Measurements from ENCODE around the gene ANP32D.
A peak's percentile ranks its signal among the peaks of the same experiment; 100 is the strongest.
"Not testable (repeated sequence)": the region's sequence is repeated elsewhere in the genome, so short reads cannot be mapped to it uniquely, and the experiment has no call there.

The ANP32D gene

GRCh38 chr12:48445538-48445937 is 26.8 kb upstream of the ANP32D start:
- Histone ChIP-seq H3K36me3 (replicated peaks) (no peaks in the 10 kb centered on the region), H3K27me3 (replicated peaks) (no peaks in the 10 kb centered on the region), H3K27ac (no peak overlapping the region), H3K4me3 (ENCODE audit: low read depth, low read length) (no peak overlapping the region)
- in situ Hi-C loops (cut with HindIII; ENCODE audit: low pct_ligation_motif_present, low sequenced_read_pairs): no loop called here
- DNase-seq: no peak
- no peak for TF ChIP-seq CTCF (IDR thresholded peaks at IDR 0.05; ENCODE audit: low read depth, low read length, missing control alignments)

GRCh38 chr12:48446161-48446776 is 26.1 kb upstream of the ANP32D start:
- Histone ChIP-seq H3K4me3 (ENCODE audit: low read depth, low read length) (no peak overlapping the region), H3K36me3 (replicated peaks) (no peaks in the 10 kb centered on the region), H3K27me3 (replicated peaks) (no peaks in the 10 kb centered on the region), H3K27ac (no peak overlapping the region)
- DNase-seq: no peak
- in situ Hi-C loops (cut with HindIII; ENCODE audit: low pct_ligation_motif_present, low sequenced_read_pairs): no loop called here
- TF ChIP-seq CTCF (IDR thresholded peaks at IDR 0.05; ENCODE audit: low read depth, low read length, missing control alignments): no peak

- Histone ChIP-seq H3K27me3 (replicated peaks) (no peaks in the 10 kb centered on the region), H3K27ac (no peak overlapping the region), H3K4me3 (ENCODE audit: low read depth, low read length) (no peak overlapping the region), H3K36me3 (replicated peaks) (no peaks in the 10 kb centered on the region)
- no peak for DNase-seq
- in situ Hi-C loops (cut with HindIII; ENCODE audit: low pct_ligation_motif_present, low sequenced_read_pairs): no loop called here
- TF ChIP-seq CTCF (IDR thresholded peaks at IDR 0.05; ENCODE audit: low read depth, low read length, missing control alignments): no peak
These were observed 24.6 kb upstream of the ANP32D start for GRCh38 chr12:48447755-48448154.

GRCh38 chr12:48451372-48451771 is 21.0 kb upstream of the ANP32D start:
- no peak overlapping the region for H3K4me3 ChIP-seq (ENCODE audit: low read depth, low read length)
- in situ Hi-C loops (cut with HindIII; ENCODE audit: low pct_ligation_motif_present, low sequenced_read_pairs): no loop called here
- no peaks in the 10 kb centered on the region for H3K27me3 ChIP-seq (replicated peaks)
- no peak for DNase-seq
- no peak for TF ChIP-seq CTCF (IDR thresholded peaks at IDR 0.05; ENCODE audit: low read depth, low read length, missing control alignments)
- no peak overlapping the region for H3K27ac ChIP-seq
- H3K36me3 ChIP-seq (replicated peaks): no peaks in the 10 kb centered on the region

- H3K27me3 ChIP-seq (replicated peaks); H3K27ac ChIP-seq; H3K4me3 ChIP-seq (ENCODE audit: low read depth, low read length); in situ Hi-C loops (cut with HindIII; ENCODE audit: low pct_ligation_motif_present, low sequenced_read_pairs); DNase-seq; H3K36me3 ChIP-seq (replicated peaks): not testable (repeated sequence)
These were observed 19.4 kb upstream of the ANP32D start for GRCh38 chr12:48452961-48453360.

- TF ChIP-seq CTCF (IDR thresholded peaks at IDR 0.05; ENCODE audit: low read depth, low read length, missing control alignments): peak; percentile 29
- Histone ChIP-seq H3K27me3 (replicated peaks) (no peaks in the 10 kb centered on the region), H3K36me3 (replicated peaks) (no peaks in the 10 kb centered on the region), H3K4me3 (ENCODE audit: low read depth, low read length) (no peak overlapping the region), H3K27ac (no peak overlapping the region)
- DNase-seq: peak; percentile 8
- in situ Hi-C loops (cut with HindIII; ENCODE audit: low pct_ligation_motif_present, low sequenced_read_pairs): no loop called here
These were observed 17.7 kb upstream of the ANP32D start for GRCh38 chr12:48454667-48455066.
